SK-N-SH (cell line): ENCODE measurements around the gene LCE1E. TPM values are rescaled to one million over a fixed set of nuclear protein-coding genes. Genes with fewer than 3 reads are reported as not detected.

Experiments used
- CTCF ChIA-PET: fragments of 300-600, 350-600 bp; formaldehyde crosslinking; extraction: SDS; loops from one replicate; lab custom pipeline; 2021; lab: Yijun Ruan, JAX
- POLR2A ChIA-PET: fragments of 350-600 bp; sonication (Branson Sonifier 250); formaldehyde crosslinking; extraction: SDS; loops from one replicate; lab custom pipeline; 2020; ENCODE audit warnings: antibody characterized with exemption, inconsistent platforms; lab: Yijun Ruan, JAX
- DNase-seq: peaks from one replicate; pipeline ENCODE4 v3.0.0; 2012
- H2AFZ ChIP-seq: fragments of 200-600 bp; sonication (generic); 2 replicates; pipeline ENCODE4 v1.8.1; 2016; ENCODE audit warnings: antibody characterized with exemption, mild to moderate bottlenecking, low read depth
- H3F3A ChIP-seq: fragments of 200-600 bp; sonication (generic); replicated peaks from 2 replicates; pipeline ENCODE3; 2016; ENCODE audit warnings: antibody characterized with exemption, mild to moderate bottlenecking; ENCODE audit not compliant: insufficient read depth
- H3K27ac ChIP-seq, 2 experiments: fragments of 200-500 bp in 1 of 2; fragments of 200-600 bp in 1 of 2; sonication (Bioruptor generic) in 1 of 2; sonication (generic), shearing (Covaris generic) in 1 of 2; 2 replicates each; pipeline versions ENCODE4 v1.5.1 to v1.6.1; 2014 to 2016; ENCODE audit warnings: low read depth in 2 of 2, inconsistent platforms in 1 of 2, low read length in 1 of 2, mild to moderate bottlenecking in 1 of 2, mixed read lengths in 1 of 2
- H3K27me3 ChIP-seq: fragments of 200-600 bp; sonication (generic), shearing (Covaris generic); 2 replicates; pipeline ENCODE4 v1.6.1; 2016; ENCODE audit warnings: mixed run types; ENCODE audit not compliant: insufficient read depth
- H3K36me3 ChIP-seq, 2 experiments: fragments of 200-500 bp in 1 of 2; fragments of 200-600 bp in 1 of 2; sonication (Bioruptor generic) in 1 of 2; sonication (generic) in 1 of 2; replicated peaks in 1 of 2; 2 replicates each; pipeline versions ENCODE3 to v1.5.1; 2014 to 2016; ENCODE audit warnings: low read length in 1 of 2, mild to moderate bottlenecking in 1 of 2; ENCODE audit not compliant: insufficient read depth in 2 of 2, control insufficient read depth in 1 of 2
- H3K4me1 ChIP-seq, 2 experiments: fragments of 200-500 bp in 1 of 2; fragments of 200-600 bp in 1 of 2; sonication (Bioruptor generic) in 1 of 2; sonication (generic), shearing (Covaris generic) in 1 of 2; 2 replicates each; pipeline versions ENCODE4 v1.5.1 to v1.6.1; 2014 to 2016; ENCODE audit warnings: low read depth in 1 of 2, low read length in 1 of 2, mixed run types in 1 of 2; ENCODE audit not compliant: insufficient read depth in 2 of 2, control insufficient read depth in 1 of 2
- H3K4me2 ChIP-seq: fragments of 200-600 bp; sonication (generic), shearing (Covaris generic); 2 replicates; pipeline ENCODE4 v1.6.1; 2017; ENCODE audit warnings: mixed run types
- H3K4me3 ChIP-seq, 2 experiments: fragments of 200-500 bp in 1 of 2; fragments of 200-600 bp in 1 of 2; sonication (Bioruptor generic) in 1 of 2; sonication (generic), shearing (Covaris generic) in 1 of 2; 2 replicates each; pipeline versions ENCODE4 v1.5.1 to v1.8.1; 2014 to 2016; ENCODE audit warnings: low read depth in 2 of 2, inconsistent platforms in 1 of 2, low read length in 1 of 2, mild to moderate bottlenecking in 1 of 2, mixed read lengths in 1 of 2, moderate library complexity in 1 of 2
- H3K79me2 ChIP-seq: fragments of 200-600 bp; sonication (generic); 2 replicates; pipeline ENCODE4 v1.8.1; 2017; ENCODE audit warnings: mild to moderate bottlenecking; ENCODE audit not compliant: insufficient read depth
- H3K9ac ChIP-seq: fragments of 200-600 bp; sonication (generic); 2 replicates; pipeline ENCODE4 v1.6.1; 2017; ENCODE audit warnings: mixed run types
- H3K9me2 ChIP-seq: fragments of 200-600 bp; sonication (generic); 2 replicates; pipeline ENCODE4 v1.6.1; 2017; ENCODE audit warnings: mixed run types
- H3K9me3 ChIP-seq: fragments of 200-600 bp; sonication (generic); 2 replicates; pipeline ENCODE4 v1.6.1; 2017; ENCODE audit warnings: mixed run types, mild to moderate bottlenecking, moderate library complexity
- H4K20me1 ChIP-seq: fragments of 200-600 bp; sonication (generic); 2 replicates; pipeline ENCODE4 v1.6.1; 2017; ENCODE audit warnings: mild to moderate bottlenecking, mixed run types; ENCODE audit not compliant: insufficient read depth
- CHD2 ChIP-seq: fragments of 150-350 bp; IDR thresholded peaks from 2 replicates; pipeline ENCODE4 v1.6.1; 2018; ENCODE audit warnings: low read length; ENCODE audit not compliant: partially characterized antibody
- FOSL2 ChIP-seq: IDR thresholded peaks from 2 replicates; pipeline ENCODE4 v1.4.0; 2012; ENCODE audit warnings: low read depth, mild to moderate bottlenecking, moderate library complexity, borderline replicate concordance
- FOXM1 ChIP-seq: IDR thresholded peaks from 2 replicates; pipeline ENCODE4 v1.4.0; 2012; ENCODE audit warnings: low read depth, mild to moderate bottlenecking
- MEF2A ChIP-seq: IDR thresholded peaks from 2 replicates; pipeline ENCODE4 v1.4.0; 2012; ENCODE audit warnings: low read depth, borderline replicate concordance
- PBX3 ChIP-seq: IDR thresholded peaks from 2 replicates; pipeline ENCODE4; 2012
- RAD21 ChIP-seq: IDR thresholded peaks from 2 replicates; pipeline ENCODE4 v1.6.1; 2012; ENCODE audit warnings: mild to moderate bottlenecking, low read length
- RCOR1 ChIP-seq: fragments of 150-350 bp; IDR thresholded peaks from 2 replicates; pipeline ENCODE4 v1.6.1; 2017; ENCODE audit warnings: antibody characterized with exemption, low read length
- RFX5 ChIP-seq: IDR thresholded peaks from 2 replicates; pipeline ENCODE4 v1.6.1; 2012; ENCODE audit warnings: mild to moderate bottlenecking, improper control_type of control experiment, low read length
- SIN3A ChIP-seq: IDR thresholded peaks from 2 replicates; pipeline ENCODE4 v1.6.1; 2012; ENCODE audit warnings: low read depth, mild to moderate bottlenecking, low read length, moderate library complexity, borderline replicate concordance
- SMC3 ChIP-seq: IDR thresholded peaks from 2 replicates; pipeline ENCODE4 v1.6.1; 2012; ENCODE audit warnings: low read depth, low read length, improper control_type of control experiment
- TAF1 ChIP-seq: IDR thresholded peaks from 2 replicates; pipeline ENCODE4 v1.6.1; 2012; ENCODE audit warnings: low read depth, mild to moderate bottlenecking, low read length, moderate library complexity, borderline replicate concordance
- TEAD4 ChIP-seq: IDR thresholded peaks from 2 replicates; pipeline ENCODE4 v1.4.0; 2012; ENCODE audit warnings: mild to moderate bottlenecking, borderline replicate concordance; ENCODE audit not compliant: insufficient read depth
- USF1 ChIP-seq: IDR thresholded peaks from 2 replicates; pipeline ENCODE4 v1.4.0; 2012; ENCODE audit warnings: low read depth, borderline replicate concordance
- WGBS: methylation state at CpG from one replicate; pipeline ENCODE4 v1.1.6; 2017; ENCODE audit warnings: low lambda C conversion rate; 5-methylcytosine and 5-hydroxymethylcytosine counted together
- polyA plus RNA-seq, 3 experiments: library from polyadenylated mRNA; depleted of rRNA; stranded (reverse); fragments of >200 nt; gene quantifications; 2 replicates each; pipeline ENCODE4 v1.2.3, GENCODE V29; 2012
- TF ChIP-seq, protein P1 (sequence below): IDR thresholded peaks from 2 replicates; pipeline ENCODE4 v1.6.1; 2012; ENCODE audit warnings: mild to moderate bottlenecking, low read depth, low read length, moderate library complexity

Gene LCE1E
- polyA plus RNA-seq, 1 of the 3 experiments (the other 2 are of a cell fraction) = not detected

GRCh38 chr1:152759453-152760173 is 26.4 kb upstream of the LCE1E start:
- H3K9ac ChIP-seq = no peak overlapping the region
- H3K4me2 ChIP-seq = no peak overlapping the region
- no peak overlapping the region for H3K27ac ChIP-seq
- H3K27me3 ChIP-seq = peaks cover 28% of the 10 kb centered on the region; the same call in 1 of the 2 replicates
- no peak for TF ChIP-seq SIN3A
- no peak for TF ChIP-seq TEAD4
- no peak for TF ChIP-seq TAF1
- TF ChIP-seq, protein P1, sequence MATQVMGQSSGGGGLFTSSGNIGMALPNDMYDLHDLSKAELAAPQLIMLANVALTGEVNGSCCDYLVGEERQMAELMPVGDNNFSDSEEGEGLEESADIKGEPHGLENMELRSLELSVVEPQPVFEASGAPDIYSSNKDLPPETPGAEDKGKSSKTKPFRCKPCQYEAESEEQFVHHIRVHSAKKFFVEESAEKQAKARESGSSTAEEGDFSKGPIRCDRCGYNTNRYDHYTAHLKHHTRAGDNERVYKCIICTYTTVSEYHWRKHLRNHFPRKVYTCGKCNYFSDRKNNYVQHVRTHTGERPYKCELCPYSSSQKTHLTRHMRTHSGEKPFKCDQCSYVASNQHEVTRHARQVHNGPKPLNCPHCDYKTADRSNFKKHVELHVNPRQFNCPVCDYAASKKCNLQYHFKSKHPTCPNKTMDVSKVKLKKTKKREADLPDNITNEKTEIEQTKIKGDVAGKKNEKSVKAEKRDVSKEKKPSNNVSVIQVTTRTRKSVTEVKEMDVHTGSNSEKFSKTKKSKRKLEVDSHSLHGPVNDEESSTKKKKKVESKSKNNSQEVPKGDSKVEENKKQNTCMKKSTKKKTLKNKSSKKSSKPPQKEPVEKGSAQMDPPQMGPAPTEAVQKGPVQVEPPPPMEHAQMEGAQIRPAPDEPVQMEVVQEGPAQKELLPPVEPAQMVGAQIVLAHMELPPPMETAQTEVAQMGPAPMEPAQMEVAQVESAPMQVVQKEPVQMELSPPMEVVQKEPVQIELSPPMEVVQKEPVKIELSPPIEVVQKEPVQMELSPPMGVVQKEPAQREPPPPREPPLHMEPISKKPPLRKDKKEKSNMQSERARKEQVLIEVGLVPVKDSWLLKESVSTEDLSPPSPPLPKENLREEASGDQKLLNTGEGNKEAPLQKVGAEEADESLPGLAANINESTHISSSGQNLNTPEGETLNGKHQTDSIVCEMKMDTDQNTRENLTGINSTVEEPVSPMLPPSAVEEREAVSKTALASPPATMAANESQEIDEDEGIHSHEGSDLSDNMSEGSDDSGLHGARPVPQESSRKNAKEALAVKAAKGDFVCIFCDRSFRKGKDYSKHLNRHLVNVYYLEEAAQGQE = no peak
- TF ChIP-seq RAD21 = no peak
- TF ChIP-seq FOSL2 = no peak
- TF ChIP-seq RFX5 = no peak
- TF ChIP-seq USF1 = no peak
- TF ChIP-seq PBX3 = no peak
- TF ChIP-seq RCOR1 = no peak
- no peak for TF ChIP-seq FOXM1
- TF ChIP-seq MEF2A = no peak
- no peak for TF ChIP-seq CHD2
- TF ChIP-seq SMC3 = no peak
- no peak overlapping the region for H2AFZ ChIP-seq
- no peaks in the 10 kb centered on the region for H3K36me3 ChIP-seq
- H3F3A ChIP-seq = no peaks in the 10 kb centered on the region
- ChIA-PET CTCF (no interaction called here), POLR2A (no interaction called here)
- H3K9me3 ChIP-seq = no peaks in the 10 kb centered on the region
- H3K4me3 ChIP-seq = no peak overlapping the region
- H4K20me1 ChIP-seq = no peaks in the 10 kb centered on the region
- 4% methylated on average over 5 of the region's 8 CpGs for WGBS
- no peaks in the 10 kb centered on the region for H3K4me1 ChIP-seq
- H3K79me2 ChIP-seq = no peaks in the 10 kb centered on the region
- no peak for DNase-seq
- no peaks in the 10 kb centered on the region for H3K9me2 ChIP-seq
